GM23338 (cell line): ENCODE data around the gene EVL.

ENCODE experiments used
- CTCF ChIP-seq, 2 experiments: fragments of 200-600 bp in 1 of 2; sonication (generic) in 1 of 2; conservative IDR thresholded peaks; 2 replicates each; pipeline versions ENCODE4 v1.5.1 to v1.6.1; 2016 to 2017; ENCODE audit warnings: antibody characterized with exemption in 2 of 2, low read depth in 2 of 2, mild to moderate bottlenecking in 2 of 2, moderate library complexity in 1 of 2
- EZH2 ChIP-seq: fragments of 200-600 bp; sonication (generic); IDR thresholded peaks from one replicate; pipeline ENCODE4 v1.8.0; 2017; ENCODE audit warnings: antibody characterized with exemption, mild to moderate bottlenecking, low read depth; ENCODE audit not compliant: unreplicated experiment
- EZH2phosphoT487 ChIP-seq: fragments of 200-600 bp; sonication (generic); IDR thresholded peaks from one replicate; pipeline ENCODE4 v1.8.1; 2018; ENCODE audit warnings: antibody characterized with exemption; ENCODE audit not compliant: unreplicated experiment
- JUNB ChIP-seq: IDR thresholded peaks from one replicate; pipeline ENCODE4 v1.6.1; 2016; ENCODE audit warnings: antibody characterized with exemption; ENCODE audit not compliant: unreplicated experiment
- POLR2AphosphoS5 ChIP-seq: IDR thresholded peaks from 2 replicates; pipeline ENCODE4 v1.6.1; 2016; ENCODE audit warnings: antibody characterized with exemption, low read depth
- REST ChIP-seq: IDR thresholded peaks from one replicate; pipeline ENCODE4 v1.6.1; 2018; ENCODE audit warnings: antibody characterized with exemption; ENCODE audit not compliant: unreplicated experiment

GRCh38 chr14:100159865-100160533 lies 94.8 kb downstream of the EVL start:
- TF ChIP-seq CTCF (conservative IDR thresholded peaks at IDR 0.05; ENCODE audit: low read depth in 2 of 2) (no peak), JUNB (no peak), EZH2 (no peak), EZH2phosphoT487 (no peak), POLR2AphosphoS5 (no peak; the same call in 1 of the 2 replicates), REST (no peak)
